ENCODE data around the gene OPN5. TPM values are rescaled to one million over a fixed set of nuclear protein-coding genes. Genes with fewer than 3 reads are reported as not detected.

OPN5 gene
- total and polyA plus RNA-seq, 2 experiments from 2014 or later = not detected

DNA sequence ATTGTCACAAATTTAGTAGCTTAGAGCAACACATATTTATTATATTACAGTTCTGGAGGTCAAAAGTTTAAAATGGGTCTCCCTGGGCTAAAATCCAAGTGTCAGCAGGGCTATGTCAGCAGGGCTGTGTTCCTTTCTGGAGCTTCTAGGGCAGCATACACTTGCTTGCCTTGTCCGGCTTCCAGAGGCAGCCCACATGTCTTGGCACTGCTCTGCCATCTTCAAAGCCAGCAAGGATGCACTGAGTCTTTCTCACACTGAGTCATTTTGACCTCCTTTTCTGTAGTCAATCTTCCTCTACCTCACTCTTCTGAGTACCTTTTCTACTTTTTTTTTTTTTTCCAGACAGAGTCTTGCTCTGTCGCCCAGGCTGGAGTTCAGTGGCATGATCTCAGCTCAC lies 44.4 kb upstream of the OPN5 start (continued):
- TF ChIP-seq, protein P1, sequence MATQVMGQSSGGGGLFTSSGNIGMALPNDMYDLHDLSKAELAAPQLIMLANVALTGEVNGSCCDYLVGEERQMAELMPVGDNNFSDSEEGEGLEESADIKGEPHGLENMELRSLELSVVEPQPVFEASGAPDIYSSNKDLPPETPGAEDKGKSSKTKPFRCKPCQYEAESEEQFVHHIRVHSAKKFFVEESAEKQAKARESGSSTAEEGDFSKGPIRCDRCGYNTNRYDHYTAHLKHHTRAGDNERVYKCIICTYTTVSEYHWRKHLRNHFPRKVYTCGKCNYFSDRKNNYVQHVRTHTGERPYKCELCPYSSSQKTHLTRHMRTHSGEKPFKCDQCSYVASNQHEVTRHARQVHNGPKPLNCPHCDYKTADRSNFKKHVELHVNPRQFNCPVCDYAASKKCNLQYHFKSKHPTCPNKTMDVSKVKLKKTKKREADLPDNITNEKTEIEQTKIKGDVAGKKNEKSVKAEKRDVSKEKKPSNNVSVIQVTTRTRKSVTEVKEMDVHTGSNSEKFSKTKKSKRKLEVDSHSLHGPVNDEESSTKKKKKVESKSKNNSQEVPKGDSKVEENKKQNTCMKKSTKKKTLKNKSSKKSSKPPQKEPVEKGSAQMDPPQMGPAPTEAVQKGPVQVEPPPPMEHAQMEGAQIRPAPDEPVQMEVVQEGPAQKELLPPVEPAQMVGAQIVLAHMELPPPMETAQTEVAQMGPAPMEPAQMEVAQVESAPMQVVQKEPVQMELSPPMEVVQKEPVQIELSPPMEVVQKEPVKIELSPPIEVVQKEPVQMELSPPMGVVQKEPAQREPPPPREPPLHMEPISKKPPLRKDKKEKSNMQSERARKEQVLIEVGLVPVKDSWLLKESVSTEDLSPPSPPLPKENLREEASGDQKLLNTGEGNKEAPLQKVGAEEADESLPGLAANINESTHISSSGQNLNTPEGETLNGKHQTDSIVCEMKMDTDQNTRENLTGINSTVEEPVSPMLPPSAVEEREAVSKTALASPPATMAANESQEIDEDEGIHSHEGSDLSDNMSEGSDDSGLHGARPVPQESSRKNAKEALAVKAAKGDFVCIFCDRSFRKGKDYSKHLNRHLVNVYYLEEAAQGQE (IDR thresholded peaks at IDR 0.05; ENCODE audit: unreplicated experiment) = no peak
- TF ChIP-seq JUNB (IDR thresholded peaks at IDR 0.05; ENCODE audit: unreplicated experiment) (no peak), POLR2AphosphoS5 (IDR thresholded peaks at IDR 0.05; ENCODE audit: low read depth) (no peak)

DNA sequence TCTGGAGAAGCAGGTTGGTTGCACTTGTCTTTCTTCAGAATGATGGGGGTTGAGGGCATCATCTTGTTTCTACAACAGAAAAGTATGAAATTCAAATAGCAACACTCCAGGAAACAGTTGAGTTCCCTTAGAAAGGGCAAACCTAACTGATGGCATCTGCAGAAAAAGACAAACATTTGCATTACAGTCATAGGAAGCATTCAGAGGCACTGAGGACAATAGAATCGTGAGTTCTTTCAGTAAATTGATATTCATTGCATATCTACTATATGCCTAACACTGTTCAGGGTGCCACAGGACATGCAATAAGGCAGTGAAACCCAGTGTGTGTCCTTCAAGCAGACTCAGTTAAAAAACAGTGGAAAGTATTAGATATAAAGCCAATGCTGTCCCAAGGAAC lies 41.1 kb upstream of the OPN5 start:
- Mint-ChIP-seq H3K27me3 (ENCODE audit: insufficient read depth, low read depth, poor library complexity) (no peaks in the 10 kb centered on the region), H3K4me1 (peaks cover 15% of the 10 kb centered on the region), H3K9me3 (peaks cover 2% of the 10 kb centered on the region; the same call in 1 of the 3 replicates), H3K4me3 (no peak overlapping the region), H3K36me3 (ENCODE audit: low read depth) (no peaks in the 10 kb centered on the region; the same call in 2 of the 3 replicates), H3K27ac (no peak overlapping the region)
- Histone ChIP-seq H3K36me3 (ENCODE audit: insufficient read depth) (no peaks in the 10 kb centered on the region), H3F3A (replicated peaks; ENCODE audit: low read depth) (no peaks in the 10 kb centered on the region), H3K4me1 (ENCODE audit: insufficient read depth) (peaks cover 21% of the 10 kb centered on the region), H4K20me1 (replicated peaks; ENCODE audit: insufficient read depth) (no peaks in the 10 kb centered on the region), H3K4me2 (0 out of 2 replicates have a peak overlapping the region, but pooled peaks have one; percentile 6), H3K27ac (ENCODE audit: low read depth) (no peak overlapping the region), H3K79me2 (replicated peaks; ENCODE audit: insufficient read depth) (no peaks in the 10 kb centered on the region), H2AFZ (no peak overlapping the region), H3K4me3 (no peak overlapping the region), H3K9me2 (ENCODE audit: insufficient read depth) (no peaks in the 10 kb centered on the region; the same call in 1 of the 2 replicates), H3K27me3 (ENCODE audit: insufficient read depth) (no peaks in the 10 kb centered on the region)
- TF ChIP-seq EZH2phosphoT487 (IDR thresholded peaks at IDR 0.05; ENCODE audit: unreplicated experiment) (no peak), CREB1 (CRISPR knock-in tag; IDR thresholded peaks at IDR 0.05; ENCODE audit: low read depth) (no peak), ZNF114 (CRISPR knock-in tag; IDR thresholded peaks at IDR 0.05) (no peak)
- TF ChIP-seq, protein P1 (IDR thresholded peaks at IDR 0.05; ENCODE audit: unreplicated experiment) = no peak
- ATAC-seq (no peak), DNase-seq (ENCODE audit: low spot score) (no peak)

All from GM23338 (cell line).